Smooth muscle cell (in vitro differentiated cells): ENCODE data around the gene TSPAN32. TPM values are rescaled to one million over a fixed set of nuclear protein-coding genes. Genes with fewer than 3 reads are reported as not detected.

Experiments used
- DNase-seq: peaks from one replicate; lab custom pipeline; 2025; ENCODE audit not compliant: unreplicated experiment; lab: John Stamatoyannopoulos, UW
- H2AFZ ChIP-seq: fragments of 200-600 bp; sonication (generic); 2 replicates; pipeline ENCODE4 v1.6.0; 2016; ENCODE audit warnings: antibody characterized with exemption, low read depth, mild to moderate bottlenecking
- H3F3A ChIP-seq: fragments of 200-600 bp; sonication (generic); 2 replicates; pipeline ENCODE4 v1.6.0; 2017; ENCODE audit warnings: antibody characterized with exemption, low read depth
- H3K27ac ChIP-seq: fragments of 200-600 bp; sonication (generic); 2 replicates; pipeline ENCODE4 v1.5.1; 2016; ENCODE audit warnings: low read depth, mild to moderate bottlenecking
- H3K27me3 ChIP-seq: fragments of 200-600 bp; sonication (generic); 2 replicates; pipeline ENCODE4 v1.6.1; 2016; ENCODE audit warnings: low read depth, mild to moderate bottlenecking
- H3K36me3 ChIP-seq: fragments of 200-600 bp; sonication (generic); 2 replicates; pipeline ENCODE4 v1.5.1; 2016; ENCODE audit warnings: low read depth
- H3K4me1 ChIP-seq: fragments of 200-600 bp; sonication (generic); 2 replicates; pipeline ENCODE4 v1.5.1; 2016; ENCODE audit warnings: low read depth
- H3K4me2 ChIP-seq: fragments of 200-600 bp; sonication (generic); 2 replicates; pipeline ENCODE4 v1.6.0; 2016; ENCODE audit warnings: mild to moderate bottlenecking
- H3K4me3 ChIP-seq: fragments of 200-600 bp; sonication (generic); 2 replicates; pipeline ENCODE4 v1.5.1; 2016; ENCODE audit warnings: mild to moderate bottlenecking
- H3K79me2 ChIP-seq: fragments of 200-600 bp; sonication (generic); 2 replicates; pipeline ENCODE4 v1.6.0; 2016; ENCODE audit warnings: low read depth, mild to moderate bottlenecking
- H3K9ac ChIP-seq: fragments of 200-600 bp; sonication (generic); 2 replicates; pipeline ENCODE4 v1.6.0; 2016; ENCODE audit warnings: low read depth
- H3K9me3 ChIP-seq: fragments of 200-600 bp; sonication (generic); replicated peaks from 2 replicates; pipeline ENCODE4 v1.5.1; 2016; ENCODE audit warnings: low read depth
- H4K20me1 ChIP-seq: fragments of 200-600 bp; sonication (generic); 2 replicates; pipeline ENCODE4 v1.6.0; 2016; ENCODE audit warnings: low read depth
- WGBS: methylation state at CpG from one replicate; pipeline ENCODE4 v1.1.7; 2016; ENCODE audit warnings: low lambda C conversion rate; 5-methylcytosine and 5-hydroxymethylcytosine counted together
- polyA plus RNA-seq: library from polyadenylated mRNA; unstranded; fragments of >200 nt; fragmentation: Nextera tagmentation; extraction: Ambion mirVana; gene quantifications from 2 replicates; pipeline ENCODE4 v1.2.1, GENCODE V29; 2016
- total RNA-seq: library from RNA; depleted of rRNA; stranded (reverse); fragments of >200 nt; gene quantifications from 2 replicates; pipeline ENCODE4 v1.2.3, GENCODE V29; 2014
- TF ChIP-seq, protein P1 (sequence below): fragments of 200-600 bp; sonication (generic); IDR thresholded peaks from 2 replicates; pipeline ENCODE4 v1.5.1; 2017; ENCODE audit warnings: borderline replicate concordance, mild to moderate bottlenecking, antibody characterized with exemption; ENCODE audit not compliant: insufficient read depth, poor library complexity, severe bottlenecking

The TSPAN32 gene
- total and polyA plus RNA-seq, 2 experiments from 2014 or later = not detected

DNA sequence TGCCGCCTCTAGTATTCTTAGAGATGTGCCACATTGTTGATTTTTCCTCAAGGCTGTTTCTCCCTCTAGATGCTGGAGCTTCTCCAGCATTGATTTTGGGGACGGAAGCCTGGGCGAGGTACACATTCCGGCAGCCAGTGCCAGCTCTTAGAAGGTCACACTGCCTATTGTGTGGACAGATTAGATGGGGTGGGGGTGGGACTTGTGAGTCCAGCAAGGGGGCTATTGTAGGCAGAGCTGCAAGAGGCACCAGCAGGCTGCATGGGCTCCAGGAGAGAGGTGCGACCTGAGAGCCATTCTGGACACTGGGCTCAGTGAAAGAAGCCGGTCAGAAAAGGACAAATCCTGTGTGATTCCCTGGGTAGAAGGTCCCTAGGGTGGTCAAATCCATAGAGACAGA, 12.5 kb upstream of the TSPAN32 start:
- no peak overlapping the region for H3K27ac ChIP-seq
- H3K27me3 ChIP-seq = peaks cover 17% of the 10 kb centered on the region
- H3K36me3 ChIP-seq = no peaks in the 10 kb centered on the region
- no peaks in the 10 kb centered on the region for H3K9me3 ChIP-seq
- no peak overlapping the region for H2AFZ ChIP-seq
- no peaks in the 10 kb centered on the region for H3K4me1 ChIP-seq
- H3K9ac ChIP-seq = no peak overlapping the region
- no peak for DNase-seq
- no peaks in the 10 kb centered on the region for H3K79me2 ChIP-seq
- TF ChIP-seq, protein P1, sequence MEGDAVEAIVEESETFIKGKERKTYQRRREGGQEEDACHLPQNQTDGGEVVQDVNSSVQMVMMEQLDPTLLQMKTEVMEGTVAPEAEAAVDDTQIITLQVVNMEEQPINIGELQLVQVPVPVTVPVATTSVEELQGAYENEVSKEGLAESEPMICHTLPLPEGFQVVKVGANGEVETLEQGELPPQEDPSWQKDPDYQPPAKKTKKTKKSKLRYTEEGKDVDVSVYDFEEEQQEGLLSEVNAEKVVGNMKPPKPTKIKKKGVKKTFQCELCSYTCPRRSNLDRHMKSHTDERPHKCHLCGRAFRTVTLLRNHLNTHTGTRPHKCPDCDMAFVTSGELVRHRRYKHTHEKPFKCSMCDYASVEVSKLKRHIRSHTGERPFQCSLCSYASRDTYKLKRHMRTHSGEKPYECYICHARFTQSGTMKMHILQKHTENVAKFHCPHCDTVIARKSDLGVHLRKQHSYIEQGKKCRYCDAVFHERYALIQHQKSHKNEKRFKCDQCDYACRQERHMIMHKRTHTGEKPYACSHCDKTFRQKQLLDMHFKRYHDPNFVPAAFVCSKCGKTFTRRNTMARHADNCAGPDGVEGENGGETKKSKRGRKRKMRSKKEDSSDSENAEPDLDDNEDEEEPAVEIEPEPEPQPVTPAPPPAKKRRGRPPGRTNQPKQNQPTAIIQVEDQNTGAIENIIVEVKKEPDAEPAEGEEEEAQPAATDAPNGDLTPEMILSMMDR = no peak
- no peak overlapping the region for H3K4me2 ChIP-seq
- H3K4me3 ChIP-seq = no peak overlapping the region
- 93% methylated on average over 6 of the region's 6 CpGs for WGBS
- no peaks in the 10 kb centered on the region for H4K20me1 ChIP-seq
- no peaks in the 10 kb centered on the region for H3F3A ChIP-seq

DNA sequence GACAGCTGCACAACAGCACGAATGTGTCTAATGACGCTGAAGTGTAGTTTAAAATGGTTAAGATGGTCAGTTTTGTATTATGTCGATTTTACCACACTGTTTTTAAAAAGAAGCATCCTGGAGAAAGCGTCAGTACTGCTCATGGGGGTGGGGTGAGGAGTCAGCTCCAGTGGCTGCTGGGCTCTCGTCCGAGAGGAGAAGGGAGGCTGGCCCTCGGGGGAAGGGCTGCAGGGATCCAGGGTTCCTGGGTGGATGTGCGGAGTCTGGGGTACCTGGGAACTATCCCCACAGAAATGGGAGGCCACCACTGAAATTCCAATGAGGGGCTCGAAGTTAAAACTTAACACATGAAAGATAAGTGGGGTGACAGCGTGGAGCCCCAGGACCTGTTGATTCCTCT, 12.0 kb upstream of the TSPAN32 start:
- no peaks in the 10 kb centered on the region for H3K79me2 ChIP-seq
- H3K4me2 ChIP-seq = no peak overlapping the region
- no peak overlapping the region for H3K27ac ChIP-seq
- H2AFZ ChIP-seq = no peak overlapping the region
- no peaks in the 10 kb centered on the region for H4K20me1 ChIP-seq
- no peak overlapping the region for H3K9ac ChIP-seq
- no peaks in the 10 kb centered on the region for H3K4me1 ChIP-seq
- TF ChIP-seq, protein P1 = no peak
- no peaks in the 10 kb centered on the region for H3F3A ChIP-seq
- peaks cover 20% of the 10 kb centered on the region for H3K27me3 ChIP-seq
- WGBS = 83% methylated on average over 10 of the region's 10 CpGs
- no peak overlapping the region for H3K4me3 ChIP-seq
- no peaks in the 10 kb centered on the region for H3K9me3 ChIP-seq
- no peaks in the 10 kb centered on the region for H3K36me3 ChIP-seq
- DNase-seq = no peak

DNA sequence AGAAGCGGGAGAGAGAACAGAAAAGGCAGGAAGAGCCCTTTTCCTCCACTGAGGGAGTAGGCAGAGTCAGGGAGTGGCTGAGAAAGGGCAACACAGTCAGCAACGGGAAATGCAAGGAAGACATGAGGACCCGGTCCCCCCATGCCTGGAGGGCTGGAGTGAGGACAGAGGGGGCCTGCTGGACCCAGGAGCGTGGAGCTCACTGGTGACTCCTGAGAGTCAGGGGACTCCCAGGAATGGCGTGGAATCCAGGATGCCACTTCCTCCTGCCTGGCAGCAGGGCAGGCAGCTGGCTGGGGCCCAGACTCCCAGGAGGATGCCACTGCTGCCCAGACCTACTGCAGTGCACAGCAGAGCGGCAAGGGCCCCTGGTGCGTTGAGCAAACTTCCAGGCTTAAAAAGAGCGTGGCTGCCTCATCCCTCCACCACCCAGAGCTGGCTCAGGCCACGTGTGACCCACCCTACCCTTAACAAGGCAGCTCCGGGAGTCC, 11.4 kb upstream of the TSPAN32 start:
- Histone ChIP-seq H4K20me1 (no peaks in the 10 kb centered on the region), H3K27ac (no peak overlapping the region), H3K36me3 (no peaks in the 10 kb centered on the region), H3K4me1 (no peaks in the 10 kb centered on the region), H3K9me3 (no peaks in the 10 kb centered on the region), H3K27me3 (peaks cover 22% of the 10 kb centered on the region), H3K4me3 (no peak overlapping the region), H2AFZ (no peak overlapping the region), H3F3A (no peaks in the 10 kb centered on the region), H3K4me2 (no peak overlapping the region), H3K9ac (no peak overlapping the region), H3K79me2 (no peaks in the 10 kb centered on the region)
- 66% methylated on average over 10 of the region's 10 CpGs for WGBS
- no peak for DNase-seq
- TF ChIP-seq, protein P1 = no peak

DNA sequence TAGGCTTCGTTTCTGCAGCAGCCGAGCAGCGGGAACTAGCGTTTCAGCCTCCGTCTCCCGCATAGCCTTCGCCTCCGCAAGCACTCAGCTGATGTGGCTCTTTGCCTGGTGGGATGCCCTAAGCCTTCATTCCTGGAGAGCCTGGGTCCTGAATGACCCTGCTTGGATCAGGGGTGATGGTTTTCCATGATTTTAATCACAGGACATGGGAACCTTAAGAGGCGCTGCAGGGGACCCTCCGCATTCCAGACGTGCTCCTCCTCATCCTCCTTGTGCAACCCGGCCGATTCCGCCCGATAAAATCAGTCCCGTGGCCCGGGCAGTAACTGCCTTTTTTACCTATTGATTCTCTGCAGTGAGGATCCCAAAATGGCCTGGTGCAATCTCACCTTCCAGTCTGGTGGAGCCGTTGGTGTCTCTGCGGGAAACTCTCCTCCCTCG, 8.3 kb upstream of the TSPAN32 start:
- no peak overlapping the region for H3K9ac ChIP-seq
- no peaks in the 10 kb centered on the region for H3F3A ChIP-seq
- H3K27ac ChIP-seq = no peak overlapping the region
- no peaks in the 10 kb centered on the region for H3K9me3 ChIP-seq
- no peaks in the 10 kb centered on the region for H3K36me3 ChIP-seq
- DNase-seq = no peak
- TF ChIP-seq, protein P1 = no peak
- H4K20me1 ChIP-seq = no peaks in the 10 kb centered on the region
- no peak overlapping the region for H2AFZ ChIP-seq
- H3K4me1 ChIP-seq = no peaks in the 10 kb centered on the region
- H3K4me3 ChIP-seq = no peak overlapping the region
- no peaks in the 10 kb centered on the region for H3K79me2 ChIP-seq
- 91% methylated on average over 20 of the region's 20 CpGs for WGBS
- no peak overlapping the region for H3K4me2 ChIP-seq
- H3K27me3 ChIP-seq = peaks cover 24% of the 10 kb centered on the region
